GM12872 (cell line): Measurements from ENCODE around the gene BICD1.

Experiments used
- CTCF ChIP-seq: IDR thresholded peaks from 3 replicates; pipeline ENCODE4 v1.5.1; 2011; ENCODE audit warnings: low read depth, mild to moderate bottlenecking, low read length, moderate library complexity; ENCODE audit not compliant: insufficient read depth

Gene BICD1

DNA sequence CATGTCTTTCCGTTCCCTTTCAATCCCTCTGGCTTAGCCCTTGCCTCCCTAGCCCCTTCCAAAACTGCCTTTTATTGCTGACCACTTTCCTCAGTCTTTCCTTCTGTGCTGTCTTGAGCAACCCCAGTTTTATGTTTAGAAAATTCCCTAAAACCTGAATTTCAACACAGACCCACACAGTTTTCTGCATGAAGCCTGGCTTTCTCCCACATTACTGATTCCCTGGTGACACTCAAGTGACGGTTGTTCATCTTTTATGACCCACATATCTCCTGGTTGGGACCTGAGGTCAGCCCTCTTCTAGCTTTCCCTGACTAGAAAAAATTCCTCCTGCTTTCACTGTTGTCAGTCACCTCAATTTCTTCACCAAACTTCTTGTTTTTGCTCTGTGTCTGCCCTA lies 313.7 kb downstream of the BICD1 start:
- no peak for TF ChIP-seq CTCF

GRCh38 chr12:32423559-32423958 lies 316.9 kb downstream of the BICD1 start:
- TF ChIP-seq CTCF, result no peak

DNA sequence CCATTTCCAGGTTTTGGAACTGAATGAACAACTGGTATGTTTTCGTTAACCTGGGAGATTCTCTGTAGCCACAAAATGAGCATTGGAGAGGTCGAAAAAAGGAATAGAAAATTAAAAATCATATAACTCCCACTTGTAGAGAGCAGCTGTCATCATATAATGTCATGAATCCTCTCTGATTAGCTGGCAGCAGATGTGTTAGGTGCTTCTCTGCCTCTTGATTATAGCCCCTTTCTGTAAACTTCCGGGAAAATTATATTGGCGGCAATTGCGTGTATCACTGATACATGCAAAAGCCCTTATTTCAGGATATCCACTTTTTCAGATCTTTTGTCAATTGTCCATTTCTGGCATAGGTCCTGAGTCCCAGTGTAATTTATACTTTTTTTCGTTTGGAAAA lies 324.4 kb downstream of the BICD1 start:
- TF ChIP-seq CTCF, result no peak
